K562 (cell line): ENCODE measurements around the gene BAG1. TPM values are rescaled to one million over a fixed set of nuclear protein-coding genes. Genes with fewer than 3 reads are reported as not detected.

Experiments
- ATAC-seq: fragments of 200-7000 bp; cut with Tn5 transposase; 3 replicates; pipeline ENCODE4 v1.9.1; 2020; ENCODE audit warnings: moderate library complexity
- BruUV-seq: library from RNA; stranded (reverse); fragments of 400-500 nt; replicated peaks from 2 replicates; lab custom pipeline; 2021; lab: Mats Ljungman, UMichigan
- CTCF ChIA-PET: fragments of 300-600 bp; formaldehyde crosslinking; extraction: SDS; loops from one replicate; lab custom pipeline; 2021; ENCODE audit warnings: low intra/inter-chr PET ratio; lab: Yijun Ruan, JAX
- POLR2A ChIA-PET: fragments of 300-600, 350-650 bp; sonication (Branson Sonifier 250); formaldehyde crosslinking; extraction: SDS; loops from one replicate; lab custom pipeline; 2021; ENCODE audit warnings: antibody characterized with exemption, inconsistent platforms; lab: Yijun Ruan, JAX
- DNase-seq, 4 experiments: peaks; one replicate each; pipeline versions ENCODE4 v3.0.0 to v3.0.0-alpha.2; 2011 to 2018; ENCODE audit warnings: low spot score in 3 of 4, mixed read lengths in 3 of 4; ENCODE audit errors: extremely low read depth in 1 of 4
- FAIRE-seq: peaks from 2 replicates; lab custom pipeline; 2011; peaks lifted over from hg19 to GRCh38; lab: Jason Lieb, UNC
- H2AFZ ChIP-seq: 2 replicates; pipeline ENCODE4 v1.6.0; 2011; ENCODE audit warnings: low read depth, low read length, control low read depth, inconsistent platforms
- H3K27ac ChIP-seq: fragments of 200-600 bp; 3 replicates; pipeline ENCODE4 v1.8.0; 2011; ENCODE audit warnings: low read depth, mild to moderate bottlenecking, control low read depth, inconsistent platforms, low read length, moderate library complexity, mixed read lengths; ENCODE audit errors: extremely low read depth
- H3K27me3 ChIP-seq, 2 experiments: fragments of 300-600 bp in 1 of 2; 2 replicates in 1 of 2; 3 replicates in 1 of 2; pipeline versions ENCODE4 v1.6.0 to v1.8.0; 2011; ENCODE audit warnings: inconsistent platforms in 2 of 2, low read length in 2 of 2, mild to moderate bottlenecking in 1 of 2, mixed read lengths in 1 of 2, moderate library complexity in 1 of 2; ENCODE audit not compliant: control insufficient read depth in 2 of 2, insufficient read depth in 2 of 2
- H3K36me3 ChIP-seq: fragments of 300-600 bp; 3 replicates; pipeline ENCODE4 v1.8.0; 2011; ENCODE audit warnings: mild to moderate bottlenecking, low read length, inconsistent platforms; ENCODE audit not compliant: control insufficient read depth, insufficient read depth
- H3K4me1 ChIP-seq, 2 experiments: fragments of 200-600 bp in 1 of 2; replicated peaks in 1 of 2; 2 replicates in 1 of 2; 3 replicates in 1 of 2; pipeline versions ENCODE4 v1.5.1 to v1.8.0; 2011; ENCODE audit warnings: inconsistent platforms in 2 of 2, low read length in 2 of 2, mild to moderate bottlenecking in 1 of 2, mixed read lengths in 1 of 2, moderate library complexity in 1 of 2; ENCODE audit not compliant: control insufficient read depth in 2 of 2, insufficient read depth in 2 of 2
- H3K4me2 ChIP-seq: 2 replicates; pipeline ENCODE4 v1.6.1; 2011; ENCODE audit warnings: low read length, control low read depth, inconsistent platforms, mixed read lengths; ENCODE audit not compliant: insufficient read depth
- H3K4me3 ChIP-seq: fragments of 200-600 bp; sonication (generic), shearing (Covaris generic); 2 replicates; pipeline ENCODE4 v1.5.1; 2016; ENCODE audit warnings: control low read depth, inconsistent platforms
- H3K79me2 ChIP-seq: fragments of 200-600 bp; 3 replicates; pipeline ENCODE4 v1.8.0; 2011; ENCODE audit warnings: low read length, inconsistent platforms; ENCODE audit not compliant: control insufficient read depth, insufficient read depth
- H3K9ac ChIP-seq, 2 experiments: 2 replicates each; pipeline versions ENCODE4 v1.6.0 to v1.6.1; 2011; ENCODE audit warnings: low read depth in 2 of 2, low read length in 2 of 2, control low read depth in 1 of 2, inconsistent platforms in 1 of 2, mild to moderate bottlenecking in 1 of 2, mixed read lengths in 1 of 2; ENCODE audit not compliant: insufficient read depth in 1 of 2
- H3K9me1 ChIP-seq: one replicate; pipeline ENCODE4 v1.6.0; 2011; ENCODE audit warnings: inconsistent platforms, mild to moderate bottlenecking, low read length, moderate library complexity; ENCODE audit not compliant: control insufficient read depth, insufficient read depth
- H3K9me3 ChIP-seq: replicated peaks from 2 replicates; pipeline ENCODE4 v1.5.1; 2011; ENCODE audit warnings: low read depth, low read length, inconsistent platforms; ENCODE audit not compliant: control insufficient read depth, insufficient read depth
- H4K20me1 ChIP-seq: replicated peaks from 2 replicates; pipeline ENCODE4 v1.6.1; 2011; ENCODE audit warnings: low read length, inconsistent platforms, mixed read lengths; ENCODE audit not compliant: control insufficient read depth, insufficient read depth
- CBX8 ChIP-seq: fragments of 200-600 bp; sonication (generic); IDR thresholded peaks from 2 replicates; pipeline ENCODE4 v1.6.1; 2012; ENCODE audit warnings: borderline replicate concordance, mixed run types, low read depth, mild to moderate bottlenecking, moderate library complexity, mixed read lengths, low read length, control low read depth, inconsistent platforms; ENCODE audit not compliant: poor library complexity, severe bottlenecking; ENCODE audit errors: extremely low read depth
- CHD1 ChIP-seq: fragments of 200-600 bp; sonication (generic); IDR thresholded peaks from one replicate; pipeline ENCODE4 v1.6.1; 2012; ENCODE audit warnings: mild to moderate bottlenecking, moderate library complexity, low read length, inconsistent platforms
- CREB1 ChIP-seq, 2 experiments: sonication (generic) in 1 of 2; formaldehyde crosslinking in 1 of 2; IDR thresholded peaks; 2 replicates each; pipeline versions ENCODE4 v1.6.1 to v1.8.0; 2012 to 2022; ENCODE audit warnings: inconsistent platforms in 1 of 2, mild to moderate bottlenecking in 1 of 2, missing genetic modification reagents in 1 of 2, moderate library complexity in 1 of 2
- ELF1 ChIP-seq: fragments of 200-800 bp; sonication (Bioruptor generic); IDR thresholded peaks from 2 replicates; pipeline ENCODE4 v1.6.1; 2016; ENCODE audit warnings: missing genetic modification characterization, missing compliant biosample characterization
- ETV5 ChIP-seq: sonication (generic); formaldehyde crosslinking; IDR thresholded peaks from 2 replicates; pipeline ENCODE4 v1.4.0; 2020; ENCODE audit warnings: low read depth, mild to moderate bottlenecking, missing genetic modification reagents
- EWSR1 ChIP-seq: fragments of 450-650 bp; IDR thresholded peaks from 2 replicates; pipeline ENCODE4 v1.6.1; 2018; ENCODE audit warnings: borderline replicate concordance, mild to moderate bottlenecking, low read depth, moderate library complexity; ENCODE audit not compliant: partially characterized antibody
- KDM1A ChIP-seq, 2 experiments: fragments of 450-650 bp; IDR thresholded peaks; 2 replicates each; pipeline ENCODE4 v1.6.1; 2016; ENCODE audit warnings: mild to moderate bottlenecking in 2 of 2
- KLF10 ChIP-seq: fragments of 250-450 bp; sonication (Bioruptor Pico); IDR thresholded peaks from 2 replicates; pipeline ENCODE4 v1.6.1; 2021; ENCODE audit warnings: matching md5 sums
- MCM2 ChIP-seq: fragments of 450-650 bp; IDR thresholded peaks from 2 replicates; pipeline ENCODE4 v1.6.1; 2017; ENCODE audit warnings: low read depth, mild to moderate bottlenecking
- MECOM ChIP-seq: fragments of 250-450 bp; sonication (Bioruptor Pico); IDR thresholded peaks from 2 replicates; pipeline ENCODE4 v1.8.0; 2022; ENCODE audit warnings: inconsistent platforms
- NELFE ChIP-seq: IDR thresholded peaks from 2 replicates; pipeline ENCODE4 v1.6.1; 2011; ENCODE audit warnings: mild to moderate bottlenecking; ENCODE audit not compliant: insufficient read depth, insufficient read length
- PHF20 ChIP-seq: fragments of 450-650 bp; IDR thresholded peaks from 2 replicates; pipeline ENCODE4 v1.6.1; 2018; ENCODE audit not compliant: partially characterized antibody
- RBBP5 ChIP-seq: fragments of 200-600 bp; sonication (generic); IDR thresholded peaks from 2 replicates; pipeline ENCODE4 v1.6.1; 2012; ENCODE audit warnings: borderline replicate concordance, mild to moderate bottlenecking, low read length, control low read depth, inconsistent platforms; ENCODE audit not compliant: insufficient read depth, poor library complexity, severe bottlenecking
- RUNX1 ChIP-seq: sonication (generic); IDR thresholded peaks from 2 replicates; pipeline ENCODE4 v1.6.1; 2016; ENCODE audit warnings: antibody characterized with exemption, low read depth
- SRSF9 ChIP-seq: fragments of 200-400 bp; formaldehyde crosslinking; IDR thresholded peaks from 2 replicates; pipeline ENCODE4 v1.6.1; 2017; ENCODE audit warnings: low read depth, low read length, borderline replicate concordance
- TOE1 ChIP-seq, 2 experiments: fragments of 450-650 bp in 1 of 2; sonication (generic) in 1 of 2; formaldehyde crosslinking in 1 of 2; IDR thresholded peaks; 2 replicates each; pipeline versions ENCODE4 v1.7.1 to v1.8.0; 2016 to 2022; ENCODE audit warnings: borderline replicate concordance in 2 of 2, mild to moderate bottlenecking in 2 of 2, antibody characterized with exemption in 1 of 2, inconsistent platforms in 1 of 2, low read depth in 1 of 2, missing genetic modification reagents in 1 of 2, moderate library complexity in 1 of 2
- XRCC4 ChIP-seq: IDR thresholded peaks from one replicate; pipeline ENCODE4 v1.6.1; 2011; ENCODE audit not compliant: insufficient read depth, insufficient read length; ENCODE audit errors: extremely low read depth
- ZNF174 ChIP-seq: fragments of 250-450 bp; sonication (Bioruptor Pico); IDR thresholded peaks from 2 replicates; pipeline ENCODE4 v1.4.0; 2020; ENCODE audit warnings: mild to moderate bottlenecking
- ZNF316 ChIP-seq: fragments of 450-650 bp; IDR thresholded peaks from 2 replicates; pipeline ENCODE4 v1.6.1; 2016
- ZNF347 ChIP-seq: fragments of 450-650 bp; formaldehyde crosslinking; IDR thresholded peaks from 2 replicates; pipeline ENCODE4 v1.4.0; 2020; ENCODE audit warnings: low read depth, mild to moderate bottlenecking, moderate library complexity
- ZNF668 ChIP-seq: fragments of 250-450 bp; sonication (Bioruptor Pico); IDR thresholded peaks from 2 replicates; pipeline ENCODE4 v1.8.0; 2022; ENCODE audit warnings: mild to moderate bottlenecking, inconsistent platforms
- WGBS: fragments of 100-300 bp; shearing (Covaris generic); methylation state at CpG from one replicate; pipeline ENCODE4 v1.1.6; 2016; ENCODE audit warnings: low coverage, mixed read lengths; ENCODE audit not compliant: insufficient coverage; ENCODE audit errors: missing lambda C conversion rate; 5-methylcytosine and 5-hydroxymethylcytosine counted together
- in situ Hi-C: fragments of 300-500 bp; cut with MboI; formaldehyde crosslinking; loops from 4 replicates; pipeline ENCODE4 v1.15.0; 2018; ENCODE audit warnings: inconsistent platforms, mixed read lengths
- intact Hi-C: fragments of 100-400 bp; cut with micrococcal nuclease; formaldehyde crosslinking; loops from 2 replicates; pipeline ENCODE4 v1.14.2; 2022
- polyA plus RNA-seq, 8 experiments: library from polyadenylated mRNA; depleted of rRNA in 4 of 8; stranded (reverse) in 5 of 8; unstranded in 3 of 8; fragments of >200 nt; fragmentation: Nextera tagmentation in 2 of 8; fragmentation: Illumina TruSeq in 1 of 8; extraction: Ambion mirVana in 2 of 8; extraction: Trizol in 1 of 8; gene quantifications; 2 replicates each; pipeline versions ENCODE4 v1.2.1 to v1.2.3, GENCODE V29; 2011 to 2014; ENCODE audit warnings: inconsistent platforms in 1 of 8, missing spikeins in 1 of 8
- total RNA-seq, 7 experiments: library from RNA; depleted of rRNA in 6 of 7; stranded (reverse); fragments of >200 nt in 6 of 7; fragmentation: Illumina TruSeq in 2 of 7; extraction: Trizol in 2 of 7; gene quantifications; 2 replicates each; pipeline versions ENCODE4 v1.2.1 to v1.2.3, GENCODE V29; 2011 to 2021; ENCODE audit warnings: low replicate concordance in 1 of 7
- TF ChIP-seq, protein P1 (sequence below): fragments of 250-450 bp; sonication (Bioruptor Pico); IDR thresholded peaks from 2 replicates; pipeline ENCODE4 v1.5.0; 2021

BAG1 gene
- total and polyA plus RNA-seq, 9 of the 15 experiments (the other 6 are each of a cell fraction or from before 2014, with no cell fraction given): 9.7 to 106 (median 56.9) TPM

DNA sequence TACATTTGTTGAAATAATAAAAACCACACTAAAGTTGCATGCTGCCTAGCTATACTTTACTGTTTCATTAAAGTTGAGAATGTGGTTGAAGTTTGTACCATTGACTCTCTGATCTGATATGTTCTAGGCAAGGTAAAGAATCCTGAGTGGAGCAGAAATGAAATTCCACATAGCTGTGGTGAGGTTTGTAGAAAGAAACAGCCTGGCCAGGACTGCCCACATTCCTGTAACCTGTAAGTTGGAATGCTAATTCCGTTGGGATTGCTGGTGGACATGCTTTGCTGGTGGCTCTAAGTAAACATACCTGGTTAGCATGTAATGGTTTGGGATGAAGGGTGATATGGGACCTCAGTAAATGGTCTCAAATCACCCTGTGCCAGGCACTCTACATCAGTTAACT lies 42.6 kb upstream of the BAG1 start:
- 71% methylated on average over 1 of the region's 1 CpG for WGBS

GRCh38 chr9:33306037-33306436 lies 41.5 kb upstream of the BAG1 start:
- Histone ChIP-seq H3K4me3 (no peak overlapping the region), H3K9me3 (no peaks in the 10 kb centered on the region), H3K79me2 (peaks cover 4% of the 10 kb centered on the region), H3K27ac (no peak overlapping the region), H3K9me1 (no peaks in the 10 kb centered on the region), H4K20me1 (no peaks in the 10 kb centered on the region), H2AFZ (no peak overlapping the region), H3K4me2 (no peak overlapping the region), H3K4me1 (no peaks in the 10 kb centered on the region), H3K9ac (no peak overlapping the region), H3K27me3 (no peaks in the 10 kb centered on the region), H3K36me3 (peaks cover 96% of the 10 kb centered on the region)
- intact Hi-C loops: no loop called here
- FAIRE-seq: no peak
- ChIA-PET POLR2A (interaction anchor here (0.6 kb wide), 1 partner anchor 152 kb away, joined by 3 read pairs; no protein-coding TSS in a partner anchor), CTCF (no interaction called here)
- no TSS peak for BruUV-seq
- WGBS: 73% methylated on average over 3 of the region's 3 CpGs
- no peak for DNase-seq
- no peak for ATAC-seq
- in situ Hi-C loops: no loop called here
- TF ChIP-seq MECOM (CRISPR knock-in tag): no peak
- TF ChIP-seq ZNF316: no peak
- TF ChIP-seq NELFE: no peak
- no peak for TF ChIP-seq CREB1 (IDR thresholded peaks at IDR 0.05)
- TF ChIP-seq CREB1 (CRISPR knock-in tag; IDR thresholded peaks at IDR 0.05): no peak
- no peak for TF ChIP-seq KLF10 (CRISPR knock-in tag)
- TF ChIP-seq, protein P1, sequence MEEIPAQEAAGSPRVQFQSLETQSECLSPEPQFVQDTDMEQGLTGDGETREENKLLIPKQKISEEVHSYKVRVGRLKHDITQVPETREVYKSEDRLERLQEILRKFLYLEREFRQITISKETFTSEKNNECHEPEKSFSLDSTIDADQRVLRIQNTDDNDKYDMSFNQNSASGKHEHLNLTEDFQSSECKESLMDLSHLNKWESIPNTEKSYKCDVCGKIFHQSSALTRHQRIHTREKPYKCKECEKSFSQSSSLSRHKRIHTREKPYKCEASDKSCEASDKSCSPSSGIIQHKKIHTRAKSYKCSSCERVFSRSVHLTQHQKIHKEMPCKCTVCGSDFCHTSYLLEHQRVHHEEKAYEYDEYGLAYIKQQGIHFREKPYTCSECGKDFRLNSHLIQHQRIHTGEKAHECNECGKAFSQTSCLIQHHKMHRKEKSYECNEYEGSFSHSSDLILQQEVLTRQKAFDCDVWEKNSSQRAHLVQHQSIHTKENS (CRISPR knock-in tag): no peak
- no peak for TF ChIP-seq ELF1 (tag)
- TF ChIP-seq ZNF668 (CRISPR knock-in tag): no peak
- TF ChIP-seq CBX8: no peak
- TF ChIP-seq XRCC4: no peak
- no peak for TF ChIP-seq EWSR1
- TF ChIP-seq MCM2: no peak
- no peak for TF ChIP-seq PHF20

More for the DNA sequence above, 42.6 kb upstream of the BAG1 start:
- Histone ChIP-seq H4K20me1 (no peaks in the 10 kb centered on the region), H3K9me1 (no peaks in the 10 kb centered on the region), H2AFZ (no peak overlapping the region), H3K27me3 (no peaks in the 10 kb centered on the region), H3K4me2 (no peak overlapping the region), H3K4me1 (no peaks in the 10 kb centered on the region), H3K9me3 (no peaks in the 10 kb centered on the region), H3K36me3 (peaks cover 96% of the 10 kb centered on the region), H3K9ac (no peak overlapping the region), H3K4me3 (no peak overlapping the region), H3K27ac (no peak overlapping the region), H3K79me2 (no peaks in the 10 kb centered on the region; the same call in 1 of the 3 replicates)
- ChIA-PET CTCF (no interaction called here), POLR2A (interaction anchor here (0.7 kb wide), 1 partner anchor 1855 kb away, joined by 3 read pairs; the partner anchor contains the start of gene UNC13B)
- DNase-seq (no peak), FAIRE-seq (no peak), ATAC-seq (no peak)
- in situ Hi-C loops (no loop called here), intact Hi-C loops (no loop called here)
- TF ChIP-seq CHD1 (no peak), SRSF9 (no peak), KDM1A (IDR thresholded peaks at IDR 0.05) (no peak), ETV5 (no peak), ZNF347 (CRISPR knock-in tag) (no peak), RBBP5 (no peak), RUNX1 (no peak), ZNF174 (CRISPR knock-in tag) (no peak), TOE1 (IDR thresholded peaks at IDR 0.05; ENCODE audit: borderline replicate concordance) (no peak), TOE1 (CRISPR knock-in tag; IDR thresholded peaks at IDR 0.05; ENCODE audit: borderline replicate concordance, low read depth) (no peak)
- BruUV-seq: no TSS peak
